ENCODE measurements around the gene NPEPL1. TPM values are rescaled to one million over a fixed set of nuclear protein-coding genes. Genes with fewer than 3 reads are reported as not detected.

NPEPL1 gene
- total RNA-seq, 1 experiment from 2014 or later = 31.1 TPM

DNA sequence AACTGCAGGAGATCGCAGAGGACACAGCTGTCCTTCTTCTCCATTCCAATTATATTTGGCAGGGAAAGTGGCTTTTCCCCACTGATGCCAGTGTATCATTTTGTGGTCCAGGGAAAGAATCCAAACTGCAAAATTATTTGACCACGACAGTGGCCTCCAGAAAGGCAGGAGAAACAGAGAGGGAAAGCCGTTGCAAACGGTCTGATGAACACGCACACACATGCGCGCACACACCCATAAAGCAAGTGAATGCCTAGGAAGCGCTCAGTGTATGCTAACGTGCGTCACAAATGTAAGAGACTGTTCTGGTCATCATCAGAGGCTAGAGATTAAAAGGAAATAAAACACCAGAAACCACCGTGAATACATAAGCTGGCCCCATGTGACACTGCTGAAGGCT, 54.0 kb downstream of the NPEPL1 start:
- WGBS (ENCODE audit: extremely low coverage, insufficient read length, low lambda C conversion rate) = no CpG with 5 or more reads among the region's 11 CpGs
- H3K23ac ChIP-seq (ENCODE audit: insufficient read length, low read depth, low read length) = no peak overlapping the region

More for the DNA sequence above, 54.0 kb downstream of the NPEPL1 start:
- no peak overlapping the region for H3K14ac ChIP-seq (ENCODE audit: insufficient read depth, low read length)
- H3K9ac ChIP-seq (ENCODE audit: extremely low read depth, insufficient read length, low read length) = no peak overlapping the region
- TF ChIP-seq, protein P1, sequence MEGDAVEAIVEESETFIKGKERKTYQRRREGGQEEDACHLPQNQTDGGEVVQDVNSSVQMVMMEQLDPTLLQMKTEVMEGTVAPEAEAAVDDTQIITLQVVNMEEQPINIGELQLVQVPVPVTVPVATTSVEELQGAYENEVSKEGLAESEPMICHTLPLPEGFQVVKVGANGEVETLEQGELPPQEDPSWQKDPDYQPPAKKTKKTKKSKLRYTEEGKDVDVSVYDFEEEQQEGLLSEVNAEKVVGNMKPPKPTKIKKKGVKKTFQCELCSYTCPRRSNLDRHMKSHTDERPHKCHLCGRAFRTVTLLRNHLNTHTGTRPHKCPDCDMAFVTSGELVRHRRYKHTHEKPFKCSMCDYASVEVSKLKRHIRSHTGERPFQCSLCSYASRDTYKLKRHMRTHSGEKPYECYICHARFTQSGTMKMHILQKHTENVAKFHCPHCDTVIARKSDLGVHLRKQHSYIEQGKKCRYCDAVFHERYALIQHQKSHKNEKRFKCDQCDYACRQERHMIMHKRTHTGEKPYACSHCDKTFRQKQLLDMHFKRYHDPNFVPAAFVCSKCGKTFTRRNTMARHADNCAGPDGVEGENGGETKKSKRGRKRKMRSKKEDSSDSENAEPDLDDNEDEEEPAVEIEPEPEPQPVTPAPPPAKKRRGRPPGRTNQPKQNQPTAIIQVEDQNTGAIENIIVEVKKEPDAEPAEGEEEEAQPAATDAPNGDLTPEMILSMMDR (conservative IDR thresholded peaks at IDR 0.05) = no peak
- Mint-ChIP-seq H3K9me3 (peaks cover 0 to 3% of the 10 kb centered on the region in 2 experiments; a peak in 3 of 5 replicates), H3K27ac (no peak overlapping the region), H3K4me3 (no peak overlapping the region), H3K36me3 (ENCODE audit: insufficient read depth in 1 of 3, low read depth in 3 of 3) (peaks cover 0 to 9% (median 0%) of the 10 kb centered on the region in 3 experiments; a peak in 3 of 7 replicates), H3K27me3 (ENCODE audit: low read depth) (peaks cover 69% of the 10 kb centered on the region), H3K4me1 (peaks cover 8 to 11% of the 10 kb centered on the region in 2 experiments)
- H3K4me1 ChIP-seq (ENCODE audit: insufficient read depth, low read length) = no peaks in the 10 kb centered on the region
- no peak overlapping the region for H4K91ac ChIP-seq (ENCODE audit: insufficient read length, low read depth, low read length)
- no peak overlapping the region for H3K27ac ChIP-seq (ENCODE audit: insufficient read length, low read depth, low read length)
- H4K8ac ChIP-seq (replicated peaks; ENCODE audit: insufficient read length, low read depth, low read length) = no peak overlapping the region
- no peak overlapping the region for H2BK120ac ChIP-seq (ENCODE audit: low read depth, low read length, poor library complexity, severe bottlenecking)
- no peaks in the 10 kb centered on the region for H3K79me2 ChIP-seq (ENCODE audit: insufficient read depth, low read length)
- no peak overlapping the region for H2BK15ac ChIP-seq (ENCODE audit: low read depth, low read length)
- no peaks in the 10 kb centered on the region for H3K9me3 ChIP-seq (ENCODE audit: control insufficient read depth, low read depth, low read length)
- no peak overlapping the region for H3K18ac ChIP-seq (ENCODE audit: insufficient read length, low read depth, low read length)
- DNase-seq = no peak
- H4K20me1 ChIP-seq (ENCODE audit: control insufficient read depth, insufficient read depth, insufficient read length) = no peaks in the 10 kb centered on the region
- no peak overlapping the region for H3K4me2 ChIP-seq (ENCODE audit: insufficient read depth, insufficient read length, low read length)
- no peak overlapping the region for H4K5ac ChIP-seq (ENCODE audit: insufficient read length, low read depth, low read length)
- no peak overlapping the region for H3K56ac ChIP-seq (ENCODE audit: insufficient read length, low read depth, low read length)
- no peak overlapping the region for H2BK5ac ChIP-seq (ENCODE audit: insufficient read length, low read length)
- no peak overlapping the region for H2AFZ ChIP-seq (ENCODE audit: low read length)
- no peaks in the 10 kb centered on the region; the same call in 1 of the 2 replicates for H3K27me3 ChIP-seq (ENCODE audit: insufficient read depth, low read length)
- H3K4ac ChIP-seq (ENCODE audit: low read depth, low read length) = no peak overlapping the region
- H3K23me2 ChIP-seq (ENCODE audit: insufficient read length, low read depth, low read length, poor library complexity, severe bottlenecking) = no peaks in the 10 kb centered on the region
- no peak overlapping the region for H2AK5ac ChIP-seq (ENCODE audit: insufficient read length, low read length)
- H2BK20ac ChIP-seq (ENCODE audit: low read depth, low read length, poor library complexity, severe bottlenecking) = no peak overlapping the region
- no peaks in the 10 kb centered on the region for H3K79me1 ChIP-seq (ENCODE audit: insufficient read depth, low read depth, low read length, poor library complexity, severe bottlenecking)
- H2BK12ac ChIP-seq (ENCODE audit: insufficient read length, low read depth, low read length) = no peak overlapping the region
- no peak overlapping the region for H3T11ph ChIP-seq (ENCODE audit: low read length)

Measured in H9 (cell line).